Stimulated activated CD4-positive, alpha-beta T cell treated with anti-CD3 and anti-CD28 coated beads, Interleukin-2, amount 100 ng/mL, for 48 hours (primary cell): ENCODE measurements around the gene YAE1.
"Not testable (repeated sequence)": the region's sequence is repeated elsewhere in the genome, so short reads cannot be mapped to it uniquely, and the experiment has no call there.

ENCODE experiments used
- DNase-seq, 2 donors: peaks; one replicate each; pipeline ENCODE4 v3.0.0-alpha.2; 2020

Gene YAE1, protein sequence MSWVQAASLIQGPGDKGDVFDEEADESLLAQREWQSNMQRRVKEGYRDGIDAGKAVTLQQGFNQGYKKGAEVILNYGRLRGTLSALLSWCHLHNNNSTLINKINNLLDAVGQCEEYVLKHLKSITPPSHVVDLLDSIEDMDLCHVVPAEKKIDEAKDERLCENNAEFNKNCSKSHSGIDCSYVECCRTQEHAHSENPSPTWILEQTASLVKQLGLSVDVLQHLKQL

DNA sequence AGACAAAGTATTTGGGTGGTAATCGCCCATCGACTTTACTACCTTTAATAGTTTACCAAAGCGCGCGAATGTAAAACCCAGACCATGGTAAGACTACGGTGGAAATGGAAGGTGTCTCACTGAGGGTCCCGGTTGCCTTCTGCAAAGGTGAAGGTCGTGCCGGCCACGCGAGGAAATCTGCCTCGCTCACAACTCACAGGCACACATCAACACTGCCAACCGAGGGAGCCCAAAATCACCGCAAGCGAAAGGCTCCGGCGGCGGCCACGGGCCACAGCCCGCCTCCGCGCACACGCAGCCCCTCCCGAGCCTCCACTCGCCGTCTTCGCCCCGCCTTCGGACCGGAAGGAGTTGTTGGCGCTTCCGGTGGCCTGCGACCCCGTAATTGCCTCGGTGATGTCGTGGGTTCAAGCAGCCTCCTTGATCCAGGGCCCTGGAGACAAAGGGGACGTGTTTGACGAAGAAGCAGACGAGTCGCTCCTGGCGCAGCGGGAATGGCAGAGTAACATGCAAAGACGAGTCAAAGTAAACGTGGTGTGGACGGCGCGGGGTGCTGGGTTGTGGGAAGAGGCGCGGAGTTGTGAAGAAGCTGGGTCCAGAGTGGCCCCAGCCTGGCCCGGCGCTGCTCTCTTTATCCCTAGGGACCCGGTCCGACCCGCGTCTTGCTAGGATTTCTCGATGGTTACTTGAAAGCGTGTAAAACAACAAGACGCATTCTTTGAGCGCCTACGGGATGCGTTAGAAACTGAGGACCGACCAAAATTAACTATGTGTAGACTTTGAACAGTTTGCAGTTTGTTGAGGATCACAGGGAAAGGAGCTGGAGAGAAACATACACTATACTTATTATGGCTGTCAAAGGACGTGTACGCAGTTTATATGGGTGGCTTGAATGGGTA lies at the start of gene YAE1:
Gene YAE1 (plus strand): TSS at position 382 of the 899 bp plus-strand sequence. CDS start 15 bp downstream, at position 397.
- DNase-seq: peak; percentile 71 to 78

GRCh38 chr7:39516498-39516897 lies 49.7 kb upstream of the YAE1 start:
- no peak for DNase-seq

GRCh38 chr7:39517240-39517639 lies 49.0 kb upstream of the YAE1 start:
- DNase-seq: no peak

- DNase-seq: no peak
Measured at GRCh38 chr7:39525926-39526325, 40.3 kb upstream of the YAE1 start.

- no peak for DNase-seq
Measured at GRCh38 chr7:39526666-39527065, 39.5 kb upstream of the YAE1 start.

DNA sequence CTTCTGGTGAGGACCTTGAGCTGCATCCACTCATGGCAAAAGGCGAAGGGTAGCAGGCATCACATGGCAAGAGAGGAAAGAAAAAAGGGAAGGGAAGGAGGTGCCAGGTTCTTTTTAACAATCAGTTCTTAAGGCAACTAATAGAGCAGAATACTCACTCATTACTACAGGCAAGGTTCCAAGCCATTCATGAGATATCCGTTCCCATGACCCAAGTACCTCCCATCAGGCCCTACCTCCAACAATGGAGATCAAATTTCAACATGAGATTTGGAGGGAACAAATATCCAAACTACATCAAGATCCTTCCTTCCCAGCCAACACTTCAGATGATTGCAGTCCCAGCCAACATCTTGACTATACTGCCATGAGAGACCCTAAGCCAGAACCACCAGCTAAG lies 38.9 kb upstream of the YAE1 start:
- no peak for DNase-seq

- no peak for DNase-seq
Measured at GRCh38 chr7:39527951-39528350, 38.3 kb upstream of the YAE1 start.

DNA sequence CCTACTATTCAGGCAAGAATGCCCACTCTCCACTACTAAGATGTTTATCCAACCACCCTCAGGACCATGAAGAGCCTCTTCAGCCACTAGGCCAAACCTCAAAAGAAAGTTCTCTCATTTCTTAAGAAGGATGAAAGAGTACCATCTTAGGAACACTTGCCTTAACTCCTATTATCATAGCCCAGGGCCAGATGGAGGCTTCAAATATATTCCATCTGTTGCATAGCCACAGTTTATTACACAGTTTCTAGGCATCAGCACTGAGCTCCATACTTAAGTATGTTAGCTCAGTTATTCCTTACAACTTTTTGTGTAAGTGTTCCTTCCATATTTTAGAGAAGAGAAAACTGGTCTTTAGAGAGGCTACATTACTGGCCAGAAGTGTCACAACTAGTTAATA lies 37.4 kb upstream of the YAE1 start:
- DNase-seq: no peak

- no peak for DNase-seq
Measured at GRCh38 chr7:39529582-39529981, 36.6 kb upstream of the YAE1 start.

- no peak for DNase-seq
Measured at GRCh38 chr7:39530971-39531370, 35.2 kb upstream of the YAE1 start.

DNA sequence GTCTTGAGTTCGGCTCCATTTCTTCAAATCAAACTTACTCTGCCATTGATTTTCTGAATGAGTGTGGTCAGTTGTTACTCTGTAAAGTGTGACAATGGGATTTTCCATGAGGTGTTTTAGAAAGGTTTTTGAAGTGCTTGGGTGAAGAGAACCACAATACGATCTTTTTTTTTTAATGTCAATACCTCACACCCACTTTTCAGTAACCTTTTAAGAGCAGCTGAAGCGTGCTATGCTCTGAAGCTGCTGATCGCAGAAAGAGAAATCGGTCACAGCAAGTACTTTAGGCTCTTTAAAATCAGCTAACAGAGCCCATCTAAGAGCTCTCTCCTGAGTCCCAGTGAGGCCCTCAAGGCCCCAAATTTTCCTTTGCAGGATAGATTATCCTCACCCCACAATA lies 34.4 kb upstream of the YAE1 start:
- DNase-seq: no peak

- DNase-seq: no peak
Measured at GRCh38 chr7:39532832-39533231, 33.4 kb upstream of the YAE1 start.

DNA sequence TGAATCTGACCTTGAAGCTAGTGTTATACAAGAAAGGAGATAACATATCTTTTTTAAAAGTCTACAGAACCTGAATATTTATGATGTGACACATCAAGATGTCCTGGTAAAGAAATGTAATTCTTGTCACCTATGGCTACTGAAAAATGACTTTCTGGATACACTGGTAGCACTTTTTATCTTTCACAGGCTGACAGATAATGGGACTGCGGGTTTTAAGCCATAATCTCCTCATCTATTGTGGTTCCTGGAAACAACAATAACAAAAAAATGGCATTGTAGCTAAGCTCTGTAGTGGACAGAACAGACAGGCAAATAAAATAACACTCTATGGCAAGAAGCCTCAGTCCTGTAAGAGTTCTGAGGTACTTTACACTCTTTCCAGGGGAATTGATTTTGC lies 31.6 kb upstream of the YAE1 start:
- no peak for DNase-seq

DNA sequence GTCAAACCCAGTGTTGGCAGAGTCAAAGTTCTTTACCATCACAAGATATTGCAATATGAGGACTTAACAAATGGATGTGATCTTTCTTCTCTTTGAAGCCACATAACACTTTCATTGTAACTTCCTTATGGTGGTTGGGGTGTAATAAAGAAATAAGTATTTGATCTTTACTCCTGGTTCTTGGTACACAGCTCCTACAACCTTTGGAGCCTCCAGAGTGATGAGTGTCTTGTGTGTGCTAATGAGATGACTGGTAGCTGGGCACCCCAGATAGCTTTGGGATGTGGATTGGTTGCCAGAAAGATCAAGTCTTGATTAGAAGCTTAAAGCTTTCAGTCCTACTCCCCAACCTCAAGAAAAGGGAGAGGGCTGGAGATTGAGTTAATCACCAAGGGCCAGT lies 31.1 kb upstream of the YAE1 start:
- no peak for DNase-seq

GRCh38 chr7:39535720-39536119 lies 30.5 kb upstream of the YAE1 start:
- no peak for DNase-seq

DNA sequence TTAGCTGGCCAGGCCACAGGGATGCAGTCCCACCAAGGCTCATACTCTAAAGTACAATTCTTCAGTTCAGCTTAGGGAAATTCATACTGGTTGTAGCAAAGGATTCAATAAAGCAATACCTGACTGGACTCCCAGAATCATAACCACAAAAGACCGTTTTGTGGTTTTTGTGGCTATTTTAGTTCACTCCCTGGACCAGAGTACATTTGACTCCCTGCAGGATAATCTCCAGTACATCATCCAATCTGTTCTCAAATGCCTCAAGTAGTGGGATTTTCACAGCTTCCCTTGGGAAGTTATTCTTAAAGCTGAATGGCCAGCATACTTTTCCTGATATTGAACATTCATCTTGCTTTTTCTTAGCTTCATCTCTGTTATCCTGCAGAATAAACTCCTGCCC lies 29.3 kb upstream of the YAE1 start:
- DNase-seq: no peak

DNA sequence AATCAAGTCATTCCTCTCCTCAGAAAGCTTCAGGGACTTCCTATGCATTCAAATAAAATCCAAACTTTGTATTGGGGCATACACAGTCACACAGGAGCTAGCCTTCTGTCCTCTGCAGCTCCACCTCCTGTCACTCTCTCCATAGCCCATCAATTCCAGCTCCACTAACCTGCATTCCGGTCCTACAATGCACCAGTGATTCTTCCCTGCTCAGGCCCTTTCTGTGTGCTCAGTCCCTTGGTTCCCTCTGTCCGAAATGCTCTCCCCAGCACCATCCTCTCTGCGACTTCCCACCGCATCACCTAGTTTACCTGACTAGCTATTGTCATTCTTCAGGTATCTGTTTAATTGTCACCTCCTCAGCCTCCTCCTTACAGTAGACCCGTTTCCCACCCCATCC lies 26.4 kb upstream of the YAE1 start:
- DNase-seq: no peak

DNA sequence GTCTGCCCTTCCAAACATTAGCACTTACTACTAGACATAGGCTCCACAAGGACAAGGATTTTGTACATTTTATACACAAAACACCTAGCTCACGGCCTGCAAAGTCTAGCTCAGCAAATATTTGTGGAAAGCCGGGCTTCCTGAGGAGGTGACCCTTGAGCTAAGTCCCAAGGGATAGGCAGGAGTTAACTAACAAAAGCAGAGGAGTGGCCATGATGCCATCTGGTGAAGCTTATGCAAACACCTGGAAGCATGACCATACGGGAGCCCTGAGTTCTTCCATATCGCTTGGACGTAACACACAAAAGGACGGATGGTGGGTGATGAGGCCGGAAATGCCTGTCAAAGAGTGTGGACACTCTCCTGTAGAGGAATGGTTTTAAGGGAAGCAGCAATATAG lies 25.9 kb upstream of the YAE1 start:
- no peak for DNase-seq

DNA sequence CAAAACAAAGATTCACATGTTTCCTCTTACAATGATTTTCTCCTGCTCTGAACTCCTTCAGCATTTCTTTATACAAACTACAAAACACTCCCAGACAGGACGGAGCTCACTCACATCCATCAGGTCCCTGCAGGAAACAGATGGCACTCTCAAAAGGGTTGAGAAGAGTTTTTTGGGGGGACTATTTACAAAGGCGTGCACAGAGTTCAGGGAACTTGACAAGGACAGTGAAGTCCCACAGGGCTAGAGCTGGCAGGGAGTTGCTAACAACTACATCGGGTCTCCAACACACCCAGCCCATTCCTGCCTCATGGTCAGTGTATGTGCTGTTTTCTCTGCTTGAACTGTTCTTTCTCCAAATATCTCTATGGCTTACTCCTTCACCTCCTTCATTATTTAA lies 24.7 kb upstream of the YAE1 start:
- no peak for DNase-seq

DNA sequence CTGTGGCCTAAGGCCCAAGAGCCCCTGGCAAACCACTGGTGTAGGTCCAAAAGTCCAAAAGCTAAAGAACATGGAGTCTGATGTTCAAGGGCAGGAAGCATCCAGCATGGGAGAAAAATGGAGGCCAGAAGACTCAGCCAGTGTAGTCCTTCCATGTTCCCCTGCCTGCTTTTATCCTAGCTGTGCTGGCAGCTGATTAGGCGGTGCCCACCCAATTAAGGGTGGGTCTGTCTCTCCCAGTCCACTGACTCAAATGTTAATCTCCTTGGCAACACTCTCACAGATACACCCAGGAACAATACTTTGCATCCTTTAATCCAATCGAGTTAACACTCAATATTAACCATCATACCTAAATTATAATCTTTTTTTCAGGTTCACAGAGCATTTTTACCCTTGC lies 21.4 kb upstream of the YAE1 start:
- not testable (repeated sequence) for DNase-seq

DNA sequence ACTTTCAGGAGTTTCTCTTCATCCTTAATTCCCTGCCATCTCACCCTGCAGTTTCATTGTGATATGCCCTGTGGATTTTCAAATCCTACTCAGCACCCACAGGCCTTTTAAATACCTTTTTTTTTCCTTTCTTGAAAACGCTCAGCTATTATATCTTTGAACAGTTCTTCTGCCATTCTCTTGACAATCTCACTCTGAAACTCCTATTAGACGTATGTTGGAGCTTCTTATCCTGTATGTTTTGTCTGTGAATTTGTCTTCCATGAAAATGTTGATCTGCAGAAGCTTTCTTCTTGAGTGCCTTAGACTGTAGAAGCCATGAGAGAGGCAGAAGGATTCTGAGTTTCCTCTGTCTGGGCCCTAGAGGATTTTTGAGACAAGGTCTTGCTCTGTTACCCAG lies 18.9 kb upstream of the YAE1 start:
- no peak for DNase-seq

DNA sequence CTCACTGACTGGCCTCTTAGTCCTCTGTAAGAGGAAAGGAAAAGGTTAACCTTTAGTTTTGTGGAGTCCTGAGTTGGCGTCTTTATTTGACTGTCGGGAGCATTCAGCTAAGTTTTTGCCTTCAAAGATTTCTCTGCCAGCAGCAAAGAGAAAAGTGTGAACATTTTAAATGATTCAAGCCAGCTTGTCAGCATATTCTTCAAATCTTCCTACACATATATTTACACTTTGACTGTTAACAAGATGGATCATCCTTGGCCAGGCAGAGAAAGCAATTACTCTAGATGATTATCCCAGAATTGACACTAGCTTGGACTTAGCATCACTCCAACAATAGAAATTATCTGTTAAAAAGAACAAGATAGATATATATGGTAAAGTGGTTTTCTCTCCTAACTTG lies 15.8 kb upstream of the YAE1 start:
- no peak for DNase-seq

DNA sequence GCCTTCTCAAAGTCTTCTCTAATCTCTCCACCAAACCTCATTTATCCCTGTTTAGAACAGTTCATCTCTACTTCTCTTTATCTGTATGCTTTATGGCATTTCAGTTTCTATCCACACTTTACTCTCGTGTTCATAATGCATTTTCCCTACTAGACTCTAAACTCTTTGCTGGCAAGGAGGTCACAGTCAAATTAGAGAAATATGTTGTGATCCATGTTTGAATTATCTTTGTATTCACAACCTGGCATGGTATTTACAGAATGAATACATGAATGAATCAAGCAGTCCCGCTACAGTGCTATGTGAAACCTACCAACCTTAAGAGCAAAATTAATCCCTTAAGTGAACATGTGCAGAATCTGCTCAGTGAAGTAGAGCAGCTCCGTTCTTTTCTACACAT lies 12.8 kb upstream of the YAE1 start:
- no peak for DNase-seq

DNA sequence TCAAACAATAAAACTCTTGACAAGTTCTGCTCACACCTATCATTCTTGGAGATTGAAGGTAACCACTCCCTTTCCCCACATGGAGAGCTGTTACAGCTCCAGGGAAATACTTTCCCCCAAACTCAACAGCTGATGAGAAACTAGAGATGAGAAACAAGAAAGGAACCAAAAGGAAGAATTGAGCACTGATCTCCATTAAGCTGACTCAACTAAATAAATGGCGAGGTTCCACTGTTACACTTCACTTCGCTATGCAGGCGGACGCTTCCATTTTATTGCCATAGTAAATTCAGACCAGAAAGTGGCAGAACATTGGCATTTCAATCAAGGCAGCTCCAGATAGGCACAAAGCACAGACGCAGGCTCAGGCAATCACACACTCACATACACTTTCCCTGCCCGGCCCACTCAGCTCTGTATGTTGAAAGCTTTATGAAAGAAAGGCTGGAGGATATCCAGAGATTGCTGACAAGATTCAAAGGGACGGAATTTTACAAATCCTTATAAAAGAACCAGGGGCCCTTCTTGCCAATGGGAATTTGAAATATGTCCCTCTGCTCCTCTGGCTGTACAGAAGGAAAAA lies 11.5 kb upstream of the YAE1 start:
- DNase-seq: no peak
